ENCODE data around the gene WLS. TPM values are rescaled to one million over a fixed set of nuclear protein-coding genes. Genes with fewer than 3 reads are reported as not detected.
A peak's percentile ranks its signal among the peaks of the same experiment; 100 is the strongest.

Gene WLS
- total and polyA plus RNA-seq, 2 donors (not counting 1 experiment from before 2014, with no cell fraction given): 156 to 269 TPM

GRCh38 chr1:68112835-68113243 lies 119.5 kb downstream of the WLS start:
- Histone ChIP-seq H3K27ac (ENCODE audit: insufficient read depth, low read length) (peak overlapping the region; percentile 26), H3K9ac (ENCODE audit: insufficient read depth, low read length) (no peak overlapping the region), H2AFZ (ENCODE audit: low read length) (no peak overlapping the region), H4K20me1 (ENCODE audit: control insufficient read depth, extremely low read depth, insufficient read depth, low read length) (no peaks in the 10 kb centered on the region), H3K79me2 (ENCODE audit: control insufficient read depth, insufficient read depth, low read length) (no peaks in the 10 kb centered on the region), H3K4me3 (replicated peaks in 1 of 4; ENCODE audit: control extremely low read depth in 1 of 4, insufficient read depth in 1 of 4, low read depth in 3 of 4, low read length in 4 of 4) (no peak overlapping the region), H3K4me1 (ENCODE audit: control insufficient read depth, extremely low read depth, insufficient read depth, low read length) (peaks cover 13% of the 10 kb centered on the region), H3K9me3 (ENCODE audit: control insufficient read depth, insufficient read depth, low read depth, low read length) (no peaks in the 10 kb centered on the region), H3K4me2 (ENCODE audit: extremely low read depth, insufficient read depth, low read length) (peak overlapping the region; percentile 41), H3K36me3 (ENCODE audit: control insufficient read depth, insufficient read depth, low read length) (no peaks in the 10 kb centered on the region), H3K27me3 (ENCODE audit: control insufficient read depth, insufficient read depth, low read length) (no peaks in the 10 kb centered on the region)
- no peak for TF ChIP-seq EZH2 (IDR thresholded peaks at IDR 0.05; ENCODE audit: low read length, missing control alignments)
- TF ChIP-seq CTCF (conservative IDR thresholded peaks at IDR 0.05 in 1 of 2, IDR thresholded peaks at IDR 0.05 in 1 of 2; ENCODE audit: low read depth in 1 of 2, low read length in 2 of 2): no peak
- peak; percentile 86 to 95 for DNase-seq (ENCODE audit: low read depth in 2 of 2)

GRCh38 chr1:68111519-68112436 lies 120.5 kb downstream of the WLS start:
- Histone ChIP-seq H2AFZ (ENCODE audit: low read length) (no peak overlapping the region), H3K9me3 (ENCODE audit: control insufficient read depth, insufficient read depth, low read depth, low read length) (no peaks in the 10 kb centered on the region), H3K36me3 (ENCODE audit: control insufficient read depth, insufficient read depth, low read length) (no peaks in the 10 kb centered on the region), H3K4me3 (replicated peaks in 1 of 4; ENCODE audit: control extremely low read depth in 1 of 4, insufficient read depth in 1 of 4, low read depth in 3 of 4, low read length in 4 of 4) (no peak overlapping the region), H4K20me1 (ENCODE audit: control insufficient read depth, extremely low read depth, insufficient read depth, low read length) (no peaks in the 10 kb centered on the region), H3K27ac (ENCODE audit: insufficient read depth, low read length) (peak overlapping the region; percentile 26), H3K4me2 (ENCODE audit: extremely low read depth, insufficient read depth, low read length) (peak overlapping the region; percentile 7), H3K79me2 (ENCODE audit: control insufficient read depth, insufficient read depth, low read length) (no peaks in the 10 kb centered on the region), H3K9ac (ENCODE audit: insufficient read depth, low read length) (no peak overlapping the region), H3K4me1 (ENCODE audit: control insufficient read depth, extremely low read depth, insufficient read depth, low read length) (peaks cover 13% of the 10 kb centered on the region), H3K27me3 (ENCODE audit: control insufficient read depth, insufficient read depth, low read length) (no peaks in the 10 kb centered on the region)
- no peak for TF ChIP-seq EZH2 (IDR thresholded peaks at IDR 0.05; ENCODE audit: low read length, missing control alignments)
- TF ChIP-seq CTCF (conservative IDR thresholded peaks at IDR 0.05 in 1 of 2, IDR thresholded peaks at IDR 0.05 in 1 of 2; ENCODE audit: low read depth in 1 of 2, low read length in 2 of 2): peak; percentile 77 to 79
- peak; percentile 93 to 94 for DNase-seq (ENCODE audit: low read depth in 2 of 2)

GRCh38 chr1:68107771-68108170 lies 124.6 kb downstream of the WLS start:
- no peaks in the 10 kb centered on the region for H4K20me1 ChIP-seq (ENCODE audit: control insufficient read depth, extremely low read depth, insufficient read depth, low read length)

More at GRCh38 chr1:68107771-68108170, 124.6 kb downstream of the WLS start:
- Histone ChIP-seq H3K36me3 (ENCODE audit: control insufficient read depth, insufficient read depth, low read length) (no peaks in the 10 kb centered on the region), H3K9ac (ENCODE audit: insufficient read depth, low read length) (no peak overlapping the region), H3K4me3 (replicated peaks in 1 of 4; ENCODE audit: control extremely low read depth in 1 of 4, insufficient read depth in 1 of 4, low read depth in 3 of 4, low read length in 4 of 4) (no peak overlapping the region), H3K4me1 (ENCODE audit: control insufficient read depth, extremely low read depth, insufficient read depth, low read length) (peaks cover 13% of the 10 kb centered on the region), H3K27me3 (ENCODE audit: control insufficient read depth, insufficient read depth, low read length) (no peaks in the 10 kb centered on the region), H3K27ac (ENCODE audit: insufficient read depth, low read length) (no peak overlapping the region), H3K9me3 (ENCODE audit: control insufficient read depth, insufficient read depth, low read depth, low read length) (no peaks in the 10 kb centered on the region), H2AFZ (ENCODE audit: low read length) (no peak overlapping the region), H3K4me2 (ENCODE audit: extremely low read depth, insufficient read depth, low read length) (no peak overlapping the region), H3K79me2 (ENCODE audit: control insufficient read depth, insufficient read depth, low read length) (no peaks in the 10 kb centered on the region)
- DNase-seq (ENCODE audit: low read depth in 2 of 2): peak; percentile 27 to 65
- TF ChIP-seq CTCF (conservative IDR thresholded peaks at IDR 0.05 in 1 of 2, IDR thresholded peaks at IDR 0.05 in 1 of 2; ENCODE audit: low read depth in 1 of 2, low read length in 2 of 2): no peak

Data from fibroblast of lung (primary cell).